Measurements from ENCODE around the gene EML4. TPM values are rescaled to one million over a fixed set of nuclear protein-coding genes. Genes with fewer than 3 reads are reported as not detected.
A peak's percentile ranks its signal among the peaks of the same experiment; 100 is the strongest.

EML4 gene
- total RNA-seq, 3 donors from 2014 or later (not counting 1 experiment from before 2014, with no cell fraction given) = 88.4 to 136 (median 91.5) TPM

- intact Hi-C loops (cut with micrococcal nuclease) = no loop called here
- Mint-ChIP-seq H3K9me3 (no peaks in the 10 kb centered on the region), H3K27ac (peak overlapping the region; percentile 2 to 56), H3K4me1 (peaks cover 35% of the 10 kb centered on the region in 2 donors), H3K36me3 (peaks cover 8% of the 10 kb centered on the region), H3K4me3 (no peak overlapping the region), H3K27me3 (ENCODE audit: low read depth in 2 of 2) (no peaks in the 10 kb centered on the region)
- no peak for TF ChIP-seq CTCF (IDR thresholded peaks at IDR 0.05)
- peaks cover 14% of the 10 kb centered on the region for H3K36me3 ChIP-seq (ENCODE audit: control insufficient read depth, insufficient read depth, low read length)
- H3K4me1 ChIP-seq (ENCODE audit: control insufficient read depth, insufficient read depth, low read length) = peaks cover 12% of the 10 kb centered on the region
- no peak overlapping the region for H3K4me3 ChIP-seq (ENCODE audit: low read length)
- no peaks in the 10 kb centered on the region for H3K27me3 ChIP-seq (ENCODE audit: control insufficient read depth, insufficient read depth, low read length)
- peak; percentile 34 to 79 (median 56) for ATAC-seq
- no peaks in the 10 kb centered on the region for H3K9me3 ChIP-seq (ENCODE audit: control insufficient read depth, insufficient read depth, low read length)
- peak in 1 of 2 donors; percentile 41 for DNase-seq
- WGBS (ENCODE audit: insufficient coverage) = 59% methylated on average over 2 of the region's 2 CpGs
- H3K27ac ChIP-seq (ENCODE audit: low read length) = peak overlapping the region; percentile 43
Measured at GRCh38 chr2:42250925-42251324, 81.8 kb downstream of the EML4 start.

DNA sequence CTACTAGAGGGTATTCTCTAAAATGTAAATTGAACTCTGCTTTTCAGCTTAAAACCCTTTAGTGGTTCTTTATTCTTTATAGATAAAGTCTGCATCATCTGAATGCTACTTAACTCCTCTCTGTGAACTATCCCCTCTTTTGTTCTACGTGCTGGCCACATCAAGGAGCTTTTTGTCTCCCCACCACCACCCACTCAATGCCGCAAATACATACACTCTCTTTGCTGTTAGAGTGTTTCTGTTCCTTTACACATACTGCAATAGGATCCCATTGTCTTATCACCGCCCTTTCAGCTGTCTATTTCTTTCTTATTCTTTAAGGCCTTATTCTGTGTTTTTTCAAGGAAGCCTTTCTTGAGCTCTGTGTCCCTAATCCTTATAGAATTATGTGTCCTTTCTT is 83.3 kb downstream of the EML4 start:
- H3K4me3 ChIP-seq (ENCODE audit: low read length) = no peak overlapping the region
- Mint-ChIP-seq H3K9me3 (no peaks in the 10 kb centered on the region), H3K27me3 (ENCODE audit: low read depth in 2 of 2) (no peaks in the 10 kb centered on the region), H3K27ac (peak overlapping the region in 1 of 2 donors; percentile 41), H3K4me3 (no peak overlapping the region), H3K4me1 (peaks cover 44 to 46% of the 10 kb centered on the region in 2 donors), H3K36me3 (no peaks in the 10 kb centered on the region)
- no peak for TF ChIP-seq CTCF (IDR thresholded peaks at IDR 0.05)
- H3K27ac ChIP-seq (ENCODE audit: low read length) = no peak overlapping the region
- ATAC-seq (no peak), DNase-seq (peak in 1 of 2 donors; percentile 36)
- H3K27me3 ChIP-seq (ENCODE audit: control insufficient read depth, insufficient read depth, low read length) = no peaks in the 10 kb centered on the region
- WGBS (ENCODE audit: insufficient coverage) = 32% methylated on average over 3 of the region's 3 CpGs
- no peaks in the 10 kb centered on the region for H3K9me3 ChIP-seq (ENCODE audit: control insufficient read depth, insufficient read depth, low read length)
- H3K36me3 ChIP-seq (ENCODE audit: control insufficient read depth, insufficient read depth, low read length) = no peaks in the 10 kb centered on the region
- H3K4me1 ChIP-seq (ENCODE audit: control insufficient read depth, insufficient read depth, low read length) = peaks cover 12% of the 10 kb centered on the region
- intact Hi-C loops (cut with micrococcal nuclease) = no loop called here

DNA sequence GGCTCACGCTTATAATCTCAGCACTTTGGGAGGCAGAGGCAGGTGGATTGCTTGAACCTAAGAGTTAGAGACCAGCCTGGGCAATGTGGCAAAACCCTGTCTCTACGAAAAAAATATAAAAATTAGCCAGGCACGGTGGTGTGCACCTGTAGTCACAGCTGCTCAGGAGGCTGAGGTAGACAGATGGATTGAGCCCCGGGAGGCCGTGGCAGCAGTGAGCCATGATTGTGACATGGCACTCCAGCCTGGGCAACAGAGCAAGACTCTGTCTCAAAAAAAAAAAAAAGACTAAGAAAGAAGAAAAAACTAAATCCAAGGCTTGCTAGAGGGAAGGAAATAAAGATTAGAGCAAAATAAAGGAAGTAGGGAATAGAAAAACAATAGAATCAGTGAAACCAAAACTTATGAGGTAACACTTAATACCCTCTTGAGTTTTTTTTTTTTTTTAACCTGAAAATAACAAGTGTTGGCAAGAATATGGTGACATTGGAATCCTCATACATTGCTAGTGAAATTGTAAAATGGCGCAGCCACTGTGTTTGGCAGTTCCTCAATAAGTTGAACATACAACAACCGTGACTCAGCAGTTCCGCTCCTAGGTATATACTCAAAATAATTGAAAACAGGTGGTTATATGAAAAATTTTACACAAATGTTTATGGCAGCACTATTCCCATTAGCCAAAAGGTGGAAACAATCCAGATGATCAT is 85.2 kb downstream of the EML4 start:
- H3K27me3 ChIP-seq (ENCODE audit: control insufficient read depth, insufficient read depth, low read length) = no peaks in the 10 kb centered on the region
- H3K27ac ChIP-seq (ENCODE audit: low read length) = no peak overlapping the region
- TF ChIP-seq CTCF (IDR thresholded peaks at IDR 0.05) = no peak
- no peak for DNase-seq
- no peaks in the 10 kb centered on the region for H3K9me3 Mint-ChIP-seq
- no peaks in the 10 kb centered on the region for H3K36me3 Mint-ChIP-seq
- no peak overlapping the region for H3K4me3 ChIP-seq (ENCODE audit: low read length)
- H3K27ac Mint-ChIP-seq = peak overlapping the region in 1 of 2 donors; percentile 25
- peaks cover 12% of the 10 kb centered on the region for H3K4me1 ChIP-seq (ENCODE audit: control insufficient read depth, insufficient read depth, low read length)
- no peak for ATAC-seq
- intact Hi-C loops (cut with micrococcal nuclease) = no loop called here
- H3K27me3 Mint-ChIP-seq (ENCODE audit: low read depth in 2 of 2) = no peaks in the 10 kb centered on the region
- WGBS (ENCODE audit: insufficient coverage) = 78% methylated on average over 6 of the region's 8 CpGs
- H3K9me3 ChIP-seq (ENCODE audit: control insufficient read depth, insufficient read depth, low read length) = no peaks in the 10 kb centered on the region
- peaks cover 9% of the 10 kb centered on the region for H3K36me3 ChIP-seq (ENCODE audit: control insufficient read depth, insufficient read depth, low read length)
- peaks cover 42 to 46% of the 10 kb centered on the region in 2 donors for H3K4me1 Mint-ChIP-seq
- no peak overlapping the region for H3K4me3 Mint-ChIP-seq

All from natural killer cell (primary cell).